ENCODE results near the gene TBX2.

TBX2 gene

DNA sequence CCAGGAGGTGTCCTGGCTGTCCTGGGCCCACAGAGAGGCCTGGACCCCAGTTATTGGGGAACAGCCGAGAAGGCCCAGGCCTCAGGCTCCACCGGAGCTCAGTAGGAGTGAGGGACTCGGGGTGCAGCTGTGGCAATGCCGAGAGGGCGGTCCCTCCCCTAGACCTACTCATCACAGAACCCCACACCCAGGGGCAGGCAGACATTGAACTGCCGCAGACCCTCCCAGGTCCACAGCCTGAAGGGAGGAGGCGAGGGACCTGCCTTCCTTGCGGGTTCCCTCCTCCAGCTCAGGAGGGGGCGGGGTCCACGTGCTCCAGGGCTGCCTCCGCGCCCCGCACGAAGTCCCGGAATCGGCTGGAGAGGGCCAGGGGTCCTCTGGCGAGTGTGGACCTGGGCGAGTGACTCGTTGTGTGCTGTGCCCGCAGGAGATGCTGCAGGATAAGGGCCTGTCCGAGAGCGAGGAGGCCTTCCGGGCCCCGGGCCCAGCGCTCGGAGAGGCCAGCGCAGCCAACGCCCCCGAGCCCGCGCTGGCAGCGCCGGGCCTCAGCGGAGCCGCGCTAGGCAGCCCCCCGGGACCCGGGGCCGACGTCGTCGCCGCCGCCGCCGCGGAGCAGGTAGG is 56.5 kb downstream of the TBX2 start:
- no peak for DNase-seq

DNA sequence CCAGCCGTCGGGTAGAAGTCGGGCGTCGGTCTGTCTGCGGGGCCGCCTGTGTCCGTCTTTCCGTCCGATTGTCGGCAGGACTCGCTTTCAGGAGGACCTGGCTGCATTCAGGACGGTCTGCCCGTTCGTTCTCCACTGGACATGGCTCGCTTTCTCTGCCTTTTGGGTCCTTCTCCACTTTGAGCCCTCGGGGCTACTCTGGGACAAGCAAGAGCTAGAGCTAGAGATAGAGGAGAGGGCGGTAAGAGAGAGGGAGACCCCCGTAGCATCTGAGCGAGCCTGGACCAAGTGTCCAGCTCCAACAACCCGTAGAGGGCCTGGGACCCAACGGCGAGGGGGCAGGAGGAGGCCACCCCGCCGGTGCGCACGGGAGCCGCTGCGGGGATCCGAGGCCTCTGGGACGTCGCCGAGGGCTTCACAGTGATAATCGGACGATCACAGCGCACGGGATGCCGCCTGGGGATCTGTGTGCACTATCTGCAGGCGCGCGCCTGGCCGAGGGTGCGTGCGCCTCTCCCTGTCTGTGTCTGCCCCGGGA is 57.1 kb downstream of the TBX2 start:
- DNase-seq = no peak

DNA sequence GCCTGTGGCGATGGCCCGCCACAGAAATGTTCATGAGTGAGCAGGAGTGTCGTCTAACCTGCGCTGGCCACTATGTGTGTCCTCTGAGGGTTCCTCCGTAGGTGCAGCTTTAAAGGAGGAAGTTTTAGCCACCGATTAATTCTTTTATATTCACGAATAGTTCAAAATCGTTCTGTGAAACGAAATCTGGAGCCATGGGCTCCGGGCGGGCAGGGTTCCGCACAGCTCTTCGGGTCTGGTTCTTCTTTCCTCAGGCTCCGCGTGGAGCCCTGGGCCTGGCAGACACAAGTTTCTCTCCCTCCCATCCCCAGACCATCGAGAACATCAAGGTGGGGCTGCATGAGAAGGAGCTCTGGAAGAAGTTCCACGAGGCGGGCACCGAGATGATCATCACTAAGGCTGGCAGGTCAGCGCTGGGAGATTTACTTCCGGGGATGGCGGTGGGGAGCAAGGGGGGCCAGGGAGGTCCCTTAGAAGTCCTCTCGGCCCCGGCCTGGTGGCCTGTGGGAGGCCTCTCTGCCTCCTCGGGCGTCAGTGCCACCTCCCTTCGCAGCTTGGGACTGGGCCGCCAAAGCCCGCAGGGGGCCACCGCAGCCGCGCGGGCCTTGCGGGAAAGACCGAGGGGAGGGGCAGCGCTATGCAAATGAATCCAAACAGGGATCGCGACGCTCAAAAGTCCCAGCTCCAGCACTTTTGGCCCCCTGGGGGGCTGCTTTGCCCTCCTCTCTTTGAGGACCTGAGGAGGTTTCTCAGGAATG is 57.8 kb downstream of the TBX2 start:
- no peak for DNase-seq

DNA sequence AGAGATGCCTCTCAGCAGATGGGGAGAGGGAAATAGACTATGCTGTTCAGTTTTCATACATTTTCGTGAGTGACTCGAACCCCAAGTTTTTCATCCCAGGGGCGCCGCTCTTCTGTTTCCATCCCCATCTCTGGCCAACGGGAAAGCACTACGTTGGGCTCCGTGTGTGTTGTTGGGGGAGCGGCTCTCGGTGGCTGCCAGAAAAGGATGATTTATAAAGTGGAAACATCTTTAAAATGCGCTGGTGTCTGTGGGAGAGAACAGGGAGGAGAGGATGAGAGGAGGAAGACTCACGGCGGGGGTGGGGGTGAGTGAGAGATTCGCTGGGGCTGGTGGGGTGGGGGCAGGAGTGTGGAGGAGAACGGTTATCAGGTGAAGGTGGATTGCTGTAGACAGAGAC is 58.4 kb downstream of the TBX2 start:
- no peak for DNase-seq

DNA sequence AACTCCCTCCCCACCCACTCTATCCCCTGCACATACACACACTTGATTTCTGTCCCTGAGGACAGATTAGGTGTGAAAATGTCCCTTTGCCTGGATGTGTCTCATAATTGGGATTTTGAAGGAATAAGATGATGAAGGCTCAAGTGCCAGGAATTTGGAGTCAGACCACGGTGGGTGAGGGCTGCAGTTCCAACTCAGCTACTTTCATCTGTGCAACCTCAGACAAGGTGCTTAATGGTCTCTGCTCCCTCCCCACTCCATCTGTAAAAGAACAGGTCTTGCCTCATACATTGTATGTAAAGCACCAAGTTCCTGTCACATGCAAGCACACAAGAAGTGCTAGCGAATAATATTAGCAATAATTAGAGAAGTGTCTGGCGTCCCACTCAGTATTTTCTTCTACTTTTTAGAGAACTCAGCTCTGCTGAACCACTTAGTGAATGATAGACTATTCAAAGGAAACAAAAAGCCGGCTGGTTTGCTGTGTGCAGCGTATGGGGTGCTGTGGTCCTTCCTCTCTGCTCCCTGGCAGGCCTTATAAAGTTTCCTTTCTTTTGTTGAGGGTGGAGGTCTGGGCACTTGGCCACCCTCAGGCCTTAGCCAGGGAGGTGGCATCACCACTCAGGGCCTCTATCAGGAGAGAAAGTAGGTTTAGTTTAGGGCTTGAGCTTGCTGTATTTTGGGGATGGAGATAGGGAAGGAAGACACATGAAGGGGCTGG is 58.9 kb downstream of the TBX2 start:
- no peak for DNase-seq
